HG03469 (cell line): Measurements from ENCODE around the gene TMEM107.
"Not testable (repeated sequence)": the region's sequence is repeated elsewhere in the genome, so short reads cannot be mapped to it uniquely, and the experiment has no call there.

Experiments
- ATAC-seq: cut with Tn5 transposase; IDR thresholded peaks from one replicate; pipeline ENCODE4 v1.9.1; 2021; ENCODE audit warnings: mild to moderate bottlenecking, moderate library complexity, moderate number of reproducible peaks; ENCODE audit not compliant: unreplicated experiment

TMEM107 gene

GRCh38 chr17:8176197-8176940 lies at the start of gene TMEM107:
TMEM107 (minus strand) TSS chr17:8176380; CDS start chr17:8176286, 94 bp downstream.
- ATAC-seq: no peak

GRCh38 chr17:8224891-8225812 lies 49.0 kb upstream of the TMEM107 start:
- ATAC-seq: no peak

GRCh38 chr17:8223356-8224126 lies 47.4 kb upstream of the TMEM107 start:
- no peak for ATAC-seq

GRCh38 chr17:8222630-8223355 lies 46.6 kb upstream of the TMEM107 start:
- peak; percentile 18 for ATAC-seq

GRCh38 chr17:8222380-8222629 lies 46.1 kb upstream of the TMEM107 start:
- peak; percentile 23 for ATAC-seq

- peak; percentile 24 for ATAC-seq
Observed at GRCh38 chr17:8221663-8222379, 45.6 kb upstream of the TMEM107 start.

GRCh38 chr17:8220783-8221662 lies 44.8 kb upstream of the TMEM107 start:
- no peak for ATAC-seq

GRCh38 chr17:8214000-8214399 lies 37.8 kb upstream of the TMEM107 start:
- not testable (repeated sequence) for ATAC-seq

- ATAC-seq: no peak
Observed at GRCh38 chr17:8212312-8213180, 36.4 kb upstream of the TMEM107 start.

- ATAC-seq: no peak
Observed at GRCh38 chr17:8210761-8211458, 34.7 kb upstream of the TMEM107 start.

- ATAC-seq: peak; percentile 57
Observed at GRCh38 chr17:8209907-8210760, 34.0 kb upstream of the TMEM107 start, which contains the start of gene AURKB. AURKB (minus strand) TSS chr17:8210575; CDS start chr17:8210224, 351 bp downstream.

GRCh38 chr17:8206536-8206935 lies 30.4 kb upstream of the TMEM107 start:
- ATAC-seq: no peak

- no peak for ATAC-seq
Observed at GRCh38 chr17:8204761-8205555, 28.8 kb upstream of the TMEM107 start.

- ATAC-seq: no peak
Observed at GRCh38 chr17:8192070-8192815, 16.1 kb upstream of the TMEM107 start.

GRCh38 chr17:8190506-8190905 lies 14.3 kb upstream of the TMEM107 start:
- no peak for ATAC-seq
